Panc1 (cell line): ENCODE measurements around the gene PRRC2C.

ENCODE experiments used
- POLR2AphosphoS5 ChIP-seq: IDR thresholded peaks from 2 replicates; pipeline ENCODE4 v1.6.1; 2012; ENCODE audit warnings: mild to moderate bottlenecking, low read depth, low read length, moderate library complexity
- TCF7L2 ChIP-seq: IDR thresholded peaks from 2 replicates; pipeline ENCODE4 v1.6.1; 2011; ENCODE audit warnings: mild to moderate bottlenecking, low read depth, low read length, inconsistent platforms
- TF ChIP-seq, protein P1 (sequence below): fragments of 450-650 bp; IDR thresholded peaks from 2 replicates; pipeline ENCODE4 v1.5.1; 2017; ENCODE audit warnings: mild to moderate bottlenecking
- TF ChIP-seq, protein P2 (sequence below), 2 experiments: IDR thresholded peaks; 2 replicates each; pipeline ENCODE4 v1.6.1; 2011 to 2012; ENCODE audit warnings: low read depth in 2 of 2, control low read depth in 1 of 2, low read length in 1 of 2, mild to moderate bottlenecking in 1 of 2, moderate library complexity in 1 of 2; ENCODE audit not compliant: insufficient read depth in 1 of 2

DNA sequence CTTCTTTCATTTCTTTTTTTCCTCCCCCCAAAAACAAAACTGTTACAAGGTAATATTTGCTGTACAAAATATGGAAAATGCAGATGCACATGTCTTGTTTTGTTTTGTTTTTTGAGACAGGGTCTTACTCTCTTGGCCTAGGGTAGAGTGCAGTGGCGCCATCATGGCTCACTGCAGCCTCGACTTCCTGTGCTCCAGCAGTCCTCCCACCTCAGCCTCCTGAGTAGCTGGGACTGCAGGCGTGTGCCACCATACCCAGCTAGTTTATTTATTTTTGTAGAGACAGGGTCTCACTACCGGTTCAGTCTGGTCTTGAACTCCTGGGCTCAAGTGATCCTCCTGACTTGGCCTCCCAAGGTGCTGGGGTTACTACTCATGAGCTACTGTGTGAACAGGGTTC is 15.5 kb downstream of the PRRC2C start:
- TF ChIP-seq, protein P1, sequence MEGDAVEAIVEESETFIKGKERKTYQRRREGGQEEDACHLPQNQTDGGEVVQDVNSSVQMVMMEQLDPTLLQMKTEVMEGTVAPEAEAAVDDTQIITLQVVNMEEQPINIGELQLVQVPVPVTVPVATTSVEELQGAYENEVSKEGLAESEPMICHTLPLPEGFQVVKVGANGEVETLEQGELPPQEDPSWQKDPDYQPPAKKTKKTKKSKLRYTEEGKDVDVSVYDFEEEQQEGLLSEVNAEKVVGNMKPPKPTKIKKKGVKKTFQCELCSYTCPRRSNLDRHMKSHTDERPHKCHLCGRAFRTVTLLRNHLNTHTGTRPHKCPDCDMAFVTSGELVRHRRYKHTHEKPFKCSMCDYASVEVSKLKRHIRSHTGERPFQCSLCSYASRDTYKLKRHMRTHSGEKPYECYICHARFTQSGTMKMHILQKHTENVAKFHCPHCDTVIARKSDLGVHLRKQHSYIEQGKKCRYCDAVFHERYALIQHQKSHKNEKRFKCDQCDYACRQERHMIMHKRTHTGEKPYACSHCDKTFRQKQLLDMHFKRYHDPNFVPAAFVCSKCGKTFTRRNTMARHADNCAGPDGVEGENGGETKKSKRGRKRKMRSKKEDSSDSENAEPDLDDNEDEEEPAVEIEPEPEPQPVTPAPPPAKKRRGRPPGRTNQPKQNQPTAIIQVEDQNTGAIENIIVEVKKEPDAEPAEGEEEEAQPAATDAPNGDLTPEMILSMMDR = no peak
- TF ChIP-seq TCF7L2 (no peak), POLR2AphosphoS5 (no peak)
- TF ChIP-seq, protein P2, sequence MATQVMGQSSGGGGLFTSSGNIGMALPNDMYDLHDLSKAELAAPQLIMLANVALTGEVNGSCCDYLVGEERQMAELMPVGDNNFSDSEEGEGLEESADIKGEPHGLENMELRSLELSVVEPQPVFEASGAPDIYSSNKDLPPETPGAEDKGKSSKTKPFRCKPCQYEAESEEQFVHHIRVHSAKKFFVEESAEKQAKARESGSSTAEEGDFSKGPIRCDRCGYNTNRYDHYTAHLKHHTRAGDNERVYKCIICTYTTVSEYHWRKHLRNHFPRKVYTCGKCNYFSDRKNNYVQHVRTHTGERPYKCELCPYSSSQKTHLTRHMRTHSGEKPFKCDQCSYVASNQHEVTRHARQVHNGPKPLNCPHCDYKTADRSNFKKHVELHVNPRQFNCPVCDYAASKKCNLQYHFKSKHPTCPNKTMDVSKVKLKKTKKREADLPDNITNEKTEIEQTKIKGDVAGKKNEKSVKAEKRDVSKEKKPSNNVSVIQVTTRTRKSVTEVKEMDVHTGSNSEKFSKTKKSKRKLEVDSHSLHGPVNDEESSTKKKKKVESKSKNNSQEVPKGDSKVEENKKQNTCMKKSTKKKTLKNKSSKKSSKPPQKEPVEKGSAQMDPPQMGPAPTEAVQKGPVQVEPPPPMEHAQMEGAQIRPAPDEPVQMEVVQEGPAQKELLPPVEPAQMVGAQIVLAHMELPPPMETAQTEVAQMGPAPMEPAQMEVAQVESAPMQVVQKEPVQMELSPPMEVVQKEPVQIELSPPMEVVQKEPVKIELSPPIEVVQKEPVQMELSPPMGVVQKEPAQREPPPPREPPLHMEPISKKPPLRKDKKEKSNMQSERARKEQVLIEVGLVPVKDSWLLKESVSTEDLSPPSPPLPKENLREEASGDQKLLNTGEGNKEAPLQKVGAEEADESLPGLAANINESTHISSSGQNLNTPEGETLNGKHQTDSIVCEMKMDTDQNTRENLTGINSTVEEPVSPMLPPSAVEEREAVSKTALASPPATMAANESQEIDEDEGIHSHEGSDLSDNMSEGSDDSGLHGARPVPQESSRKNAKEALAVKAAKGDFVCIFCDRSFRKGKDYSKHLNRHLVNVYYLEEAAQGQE (IDR thresholded peaks at IDR 0.05; ENCODE audit: insufficient read depth in 1 of 2, low read depth in 2 of 2, low read length in 1 of 2) = no peak
